ENCODE measurements around the gene DCT.
"Not testable (repeated sequence)": the region's sequence is repeated elsewhere in the genome, so short reads cannot be mapped to it uniquely, and the experiment has no call there.

Gene DCT

DNA sequence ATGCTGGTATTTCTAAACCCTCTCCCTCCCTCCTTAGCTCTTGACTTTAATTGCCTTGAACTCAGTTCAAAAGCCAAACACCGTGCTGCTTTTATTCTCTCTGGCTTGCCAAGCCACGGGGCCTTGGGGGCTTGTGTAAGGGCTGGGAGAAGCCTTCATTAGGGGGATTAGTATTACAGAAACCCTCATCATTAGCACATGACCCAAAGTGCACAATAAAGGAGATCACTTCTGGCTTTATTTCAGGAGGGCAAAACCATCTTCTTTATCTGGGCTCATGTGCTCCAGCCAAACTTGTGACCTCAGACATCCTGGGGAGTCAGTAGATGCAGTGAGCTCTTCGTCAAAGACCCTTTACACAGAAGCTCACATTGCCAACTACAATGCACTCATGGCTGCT is at the start of gene DCT:
DCT (minus strand) TSS at position 67 of the 400 bp plus-strand sequence. CDS start 427 bp downstream, outside the sequence.
- no peak for DNase-seq

DNA sequence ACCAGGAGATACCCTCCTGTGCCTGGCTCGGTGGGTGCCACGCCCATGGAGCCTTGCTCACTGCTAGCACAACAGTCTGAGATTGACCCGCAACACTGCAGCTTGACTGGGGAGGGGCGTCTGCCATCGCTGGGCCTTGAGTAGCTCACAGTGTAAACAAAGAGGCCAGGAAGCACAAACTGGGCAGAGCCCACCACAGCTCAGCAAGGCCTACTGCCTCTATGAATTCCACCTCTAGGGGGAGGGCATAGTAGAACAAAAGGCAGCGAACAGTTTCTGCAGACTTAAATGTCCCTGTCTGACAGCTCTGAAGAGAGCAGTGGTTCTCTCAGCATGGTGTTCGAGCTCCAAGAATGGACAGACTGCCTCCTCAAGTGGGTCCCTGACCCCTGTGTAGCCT is 47.5 kb upstream of the DCT start:
- DNase-seq: not testable (repeated sequence)

DNA sequence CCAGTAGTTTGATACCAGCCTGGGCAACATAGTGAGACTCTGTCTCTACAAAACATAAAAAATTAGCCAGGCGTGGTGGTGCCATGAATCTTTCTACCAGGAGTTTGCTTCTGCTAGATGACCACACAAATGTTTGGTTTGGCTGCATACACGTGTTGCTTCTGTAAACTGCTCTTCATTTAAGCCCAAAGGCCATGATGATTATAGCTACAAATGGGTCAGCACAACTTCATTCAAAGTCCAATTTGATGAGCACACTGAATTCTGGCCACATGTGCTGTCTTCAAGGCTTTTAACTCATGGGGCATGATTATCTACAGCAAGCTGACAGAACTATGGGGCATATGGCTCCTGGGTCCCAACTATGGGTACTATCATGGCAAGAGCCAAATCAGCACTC is 46.3 kb upstream of the DCT start:
- DNase-seq: no peak

DNA sequence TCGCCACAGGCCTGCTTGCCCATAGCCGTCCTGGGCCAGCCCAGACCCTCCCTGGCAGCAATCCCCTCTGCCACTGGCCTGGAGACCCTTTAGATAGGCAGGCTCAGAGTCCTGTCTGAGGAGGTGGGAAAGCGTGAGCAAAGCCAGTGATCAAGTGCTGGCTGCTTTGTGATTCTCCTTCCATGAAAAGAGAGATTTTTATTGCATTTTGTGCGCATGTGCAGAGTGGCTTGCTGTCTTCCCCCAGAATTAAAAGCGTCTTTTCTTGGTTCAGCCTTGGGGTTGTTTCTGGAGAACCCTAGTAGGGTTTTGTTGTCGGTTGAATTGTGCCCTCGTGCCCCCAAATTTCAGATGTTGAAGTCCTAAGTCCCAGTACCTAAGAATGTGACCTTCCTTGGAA is 44.9 kb upstream of the DCT start:
- DNase-seq: no peak

DNA sequence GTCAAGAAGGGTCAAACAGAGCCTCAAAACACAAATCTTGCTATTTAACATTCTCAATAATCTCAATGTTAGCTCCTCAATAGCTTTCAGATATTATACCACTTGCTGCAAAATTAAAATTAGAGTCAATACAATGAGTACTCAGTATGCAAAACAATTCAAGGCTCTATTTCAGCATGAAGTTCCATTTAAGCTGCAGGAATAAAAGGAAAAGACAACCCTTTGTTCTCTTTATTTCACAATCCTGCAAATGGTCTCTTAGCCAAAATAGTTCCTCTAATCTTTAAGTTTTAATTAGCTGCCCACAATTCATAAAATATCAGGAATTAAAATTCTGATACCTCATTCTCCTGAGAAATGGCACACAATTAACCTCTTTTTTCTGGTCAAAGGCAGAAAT is 40.5 kb upstream of the DCT start:
- no peak for DNase-seq

DNA sequence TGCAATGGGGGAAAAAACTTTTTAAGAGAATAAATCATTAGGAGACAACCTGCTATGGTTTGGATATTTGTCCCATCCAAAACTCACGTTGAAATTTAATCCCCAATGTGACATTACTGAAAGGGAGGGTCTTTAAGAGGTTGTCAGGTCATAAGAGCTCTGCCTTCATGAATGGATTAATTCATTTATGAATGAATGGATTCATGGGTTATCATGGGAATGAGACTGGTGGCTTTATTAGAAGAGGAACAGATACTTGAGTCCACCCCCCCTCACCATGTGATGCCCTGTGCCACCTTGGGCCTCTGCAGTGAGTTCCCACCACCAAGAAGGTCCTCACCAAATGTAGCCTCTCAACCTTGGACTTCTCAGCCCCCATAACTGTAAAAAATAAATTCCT is 37.0 kb upstream of the DCT start:
- no peak for DNase-seq

DNA sequence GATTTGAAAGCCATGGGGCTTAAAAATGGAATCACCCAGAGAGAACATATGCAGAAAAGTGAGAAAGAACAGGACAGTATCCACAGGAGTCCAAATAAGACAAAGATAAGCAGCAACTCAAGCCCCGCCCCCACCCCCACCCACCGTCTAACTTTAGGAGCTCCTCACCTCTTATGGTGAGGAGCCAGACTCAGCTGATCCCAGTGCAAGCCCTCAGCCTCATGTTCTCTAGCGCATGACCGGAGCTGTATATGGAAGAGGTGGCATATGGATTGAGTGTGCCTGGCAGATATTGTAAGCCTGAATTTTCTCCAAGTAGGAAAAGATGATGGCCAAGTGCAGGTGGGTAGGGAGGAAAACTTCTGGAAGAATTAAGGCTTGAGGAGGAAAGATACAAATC is 36.4 kb upstream of the DCT start:
- no peak for DNase-seq

DNA sequence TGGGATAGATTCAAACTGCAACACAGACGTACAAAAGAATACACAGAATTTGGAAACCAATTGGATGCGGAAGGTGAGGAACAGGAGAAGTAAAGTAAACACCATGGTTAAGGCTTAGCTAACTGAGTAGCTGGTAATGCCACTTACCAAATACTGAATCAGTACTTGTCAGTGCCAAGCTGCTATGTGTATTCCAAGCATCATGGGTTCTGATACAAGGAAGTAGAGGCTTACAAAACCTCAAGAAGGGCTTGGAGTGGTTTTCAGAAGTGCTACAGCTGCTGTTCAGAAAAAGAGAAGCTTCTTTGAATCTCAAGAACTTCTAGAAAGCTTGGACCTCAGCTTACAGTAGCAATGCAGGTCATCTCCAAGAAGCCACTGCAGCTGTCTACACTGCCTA is 35.9 kb upstream of the DCT start:
- DNase-seq: no peak

DNA sequence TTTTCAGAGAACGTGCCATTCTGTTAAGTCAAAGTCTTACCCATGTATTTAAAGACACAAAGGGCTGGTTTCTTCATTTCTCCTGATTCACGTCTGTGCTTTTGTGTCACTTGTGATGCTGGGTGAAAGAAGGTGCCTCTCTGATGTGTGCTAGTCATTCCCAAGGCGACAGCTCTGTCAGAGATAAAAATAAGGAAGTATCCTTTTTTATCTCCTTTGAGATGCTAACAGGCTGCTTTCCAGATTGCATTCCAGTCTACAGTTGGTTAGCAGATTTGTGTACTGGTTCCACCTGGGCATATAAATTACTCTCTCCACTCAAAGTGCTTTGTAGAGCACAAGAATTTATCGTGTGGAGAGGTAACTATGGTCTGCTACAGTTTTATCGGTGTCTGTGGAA is 33.5 kb upstream of the DCT start:
- no peak for DNase-seq

DNA sequence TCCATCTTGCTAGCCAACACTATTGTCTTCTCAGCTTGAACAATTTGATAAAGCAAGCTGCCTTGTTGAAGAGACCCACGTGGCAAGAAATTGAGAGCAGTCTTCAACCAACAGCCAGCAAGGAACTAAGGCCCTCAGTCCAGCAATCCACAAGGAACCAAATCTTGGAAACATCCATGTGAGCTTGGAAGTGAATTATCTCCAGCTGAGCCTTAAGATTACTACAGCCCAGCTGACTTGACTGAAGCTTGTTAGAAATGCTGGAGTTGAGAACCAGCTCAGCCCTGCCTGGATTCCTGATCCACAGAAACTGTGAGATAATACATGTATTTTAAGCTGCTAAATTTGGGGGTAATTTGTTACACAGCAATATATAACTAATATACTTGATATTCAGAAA is 26.2 kb upstream of the DCT start:
- DNase-seq: no peak

DNA sequence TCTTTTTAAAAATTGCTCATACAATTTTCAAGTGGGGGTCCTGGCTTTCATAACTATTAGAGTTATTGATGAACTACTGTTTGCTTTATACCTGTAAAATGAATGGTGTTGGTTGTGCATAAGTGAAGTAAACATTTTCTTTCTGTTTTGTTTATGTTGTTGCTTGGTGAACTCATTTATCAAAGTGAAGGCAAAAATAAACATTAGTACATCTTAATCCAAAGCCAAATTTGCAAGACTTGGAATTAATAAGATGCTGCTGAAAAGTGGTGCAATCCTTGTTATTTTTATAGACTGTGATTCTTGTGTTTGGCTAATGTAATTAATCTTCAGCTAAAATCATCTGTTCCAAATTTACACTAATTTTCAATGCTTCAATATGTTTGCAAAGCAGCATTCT is 24.4 kb upstream of the DCT start:
- DNase-seq: no peak

DNA sequence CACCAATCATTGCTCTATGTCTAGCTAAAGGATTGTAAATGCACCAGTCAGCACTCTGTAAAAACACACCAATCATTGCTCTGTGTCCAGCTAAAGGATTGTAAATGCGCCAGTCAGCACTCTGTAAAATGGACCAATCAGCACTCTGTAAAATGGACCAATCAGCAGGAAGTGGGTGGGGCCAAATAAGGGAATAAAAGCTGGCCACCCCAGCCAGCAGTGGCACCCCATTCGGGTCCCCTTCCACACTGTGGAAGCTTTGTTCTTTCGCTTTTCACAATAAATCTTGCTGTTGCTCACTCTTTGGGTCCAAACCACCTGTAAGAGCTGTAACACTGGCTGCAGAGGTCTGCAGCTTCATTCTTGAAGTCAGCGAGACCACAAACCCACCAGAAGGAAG is 19.3 kb upstream of the DCT start:
- not testable (repeated sequence) for DNase-seq

DNA sequence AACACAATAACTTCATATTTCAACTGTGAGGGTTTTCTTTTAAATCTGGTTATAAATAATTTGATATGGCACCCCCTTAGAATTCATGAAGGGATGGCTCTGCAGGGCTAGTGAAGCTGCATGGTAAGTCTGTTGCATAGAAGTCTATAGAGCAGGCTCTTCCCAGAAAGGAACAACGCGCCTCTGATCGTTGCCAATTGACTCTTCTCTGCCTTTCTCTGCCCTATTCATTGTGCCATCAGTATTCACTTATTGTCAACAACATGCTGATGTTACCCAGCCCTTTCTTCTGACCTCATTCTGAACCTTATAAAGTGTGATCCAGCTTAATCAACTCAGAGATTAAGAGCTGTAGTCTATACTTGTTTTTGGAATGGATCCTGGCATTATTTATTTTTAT is 16.3 kb upstream of the DCT start:
- DNase-seq: no peak

DNA sequence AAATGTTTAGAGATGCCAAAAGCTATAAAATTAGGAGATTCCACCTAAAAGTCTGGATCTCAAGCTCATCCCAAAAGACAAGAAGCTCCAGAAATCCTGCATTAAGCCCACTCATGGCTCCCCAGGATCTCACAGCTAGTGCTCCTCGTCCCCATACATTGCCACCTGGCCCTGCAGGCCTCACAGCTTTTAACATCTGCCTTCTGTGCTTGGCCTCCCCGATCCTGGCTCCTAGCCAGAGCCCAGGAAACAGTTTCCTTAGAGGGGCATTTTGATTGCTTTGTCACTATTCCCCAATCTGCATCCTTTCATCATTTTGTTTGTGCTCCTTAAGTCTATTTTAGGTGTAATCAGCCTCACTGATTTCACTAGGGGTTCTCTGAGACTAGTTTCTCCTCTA is 14.5 kb upstream of the DCT start:
- DNase-seq: no peak

DNA sequence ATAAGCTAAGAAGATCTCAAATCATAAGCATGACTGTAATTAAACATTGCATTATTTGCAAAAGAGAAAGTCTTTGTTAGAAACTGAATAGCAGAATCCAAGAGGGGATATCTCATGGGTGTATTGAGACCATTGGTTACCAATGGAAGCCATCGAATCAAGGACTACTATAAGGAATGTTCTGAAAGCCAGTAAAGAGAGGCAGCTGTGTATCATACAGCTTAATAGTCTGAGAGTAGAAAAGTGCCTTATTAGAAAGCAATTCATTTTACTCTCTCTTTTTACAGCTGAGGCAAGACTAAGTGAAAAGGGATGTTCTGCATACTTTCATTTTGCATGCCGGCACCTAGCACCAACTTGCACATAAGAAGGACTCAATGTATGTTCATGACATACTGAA is 7.6 kb upstream of the DCT start:
- DNase-seq: no peak

DNA sequence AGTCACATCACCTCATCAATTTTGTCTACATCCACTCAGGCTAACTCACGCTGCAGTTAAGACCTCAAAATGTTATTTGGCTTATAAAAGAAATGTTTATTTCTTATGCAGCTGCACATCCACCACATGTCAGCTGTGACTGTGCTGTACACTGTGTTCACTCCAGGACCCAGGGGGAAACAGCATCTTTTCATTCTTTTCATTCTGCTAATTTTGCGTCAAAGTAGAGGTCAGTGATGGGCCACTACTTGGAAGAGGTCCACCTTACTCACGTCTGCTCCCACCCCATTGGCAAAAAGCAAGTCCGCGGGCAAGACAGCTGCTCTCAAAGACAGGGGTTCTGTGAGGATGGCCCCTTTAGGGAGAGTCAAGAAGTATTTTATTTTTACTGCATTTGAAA is 4.5 kb upstream of the DCT start:
- DNase-seq: no peak

DNA sequence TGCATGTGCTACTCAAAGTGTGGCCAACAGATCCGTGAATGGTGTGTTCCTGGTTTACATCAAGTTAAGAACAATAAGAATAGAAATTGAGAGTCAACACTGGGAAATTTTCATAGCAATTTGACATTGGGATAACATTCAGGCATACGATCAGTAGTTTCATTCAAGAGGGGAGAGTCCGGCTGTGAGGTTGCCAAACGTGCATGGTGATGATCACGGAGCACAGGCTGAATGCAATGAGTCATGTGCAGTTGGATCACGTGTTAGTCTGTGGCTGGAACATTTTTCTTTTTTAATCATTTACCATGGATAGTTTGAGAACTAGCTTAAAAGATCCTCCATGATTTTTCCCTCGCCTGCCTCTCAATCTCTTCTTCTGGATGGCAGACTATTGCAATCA is 2.5 kb upstream of the DCT start:
- DNase-seq: no peak

DNA sequence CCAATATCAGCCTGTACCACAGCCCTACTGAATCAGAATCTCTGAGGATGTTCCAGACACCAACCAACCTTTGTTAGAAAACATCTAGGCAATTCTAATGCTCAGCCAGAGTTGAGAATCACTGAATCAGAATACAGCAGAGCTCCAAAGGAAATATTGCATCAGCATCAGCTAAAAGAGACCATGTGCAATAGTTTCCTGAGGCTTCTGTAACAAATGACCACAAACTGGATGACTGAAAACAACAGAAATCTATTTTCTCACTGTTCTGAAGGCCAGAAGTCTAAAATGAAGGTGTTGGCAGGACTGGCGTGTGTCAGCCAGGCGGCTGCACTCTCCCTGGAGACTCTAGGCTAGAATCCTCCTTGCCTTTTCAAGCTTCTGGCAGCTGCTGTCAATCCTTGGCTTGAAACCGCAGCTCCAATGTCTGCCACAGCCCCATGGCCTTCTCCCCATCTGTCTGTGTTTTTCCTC is 1.2 kb upstream of the DCT start:
- no peak for DNase-seq

DNA sequence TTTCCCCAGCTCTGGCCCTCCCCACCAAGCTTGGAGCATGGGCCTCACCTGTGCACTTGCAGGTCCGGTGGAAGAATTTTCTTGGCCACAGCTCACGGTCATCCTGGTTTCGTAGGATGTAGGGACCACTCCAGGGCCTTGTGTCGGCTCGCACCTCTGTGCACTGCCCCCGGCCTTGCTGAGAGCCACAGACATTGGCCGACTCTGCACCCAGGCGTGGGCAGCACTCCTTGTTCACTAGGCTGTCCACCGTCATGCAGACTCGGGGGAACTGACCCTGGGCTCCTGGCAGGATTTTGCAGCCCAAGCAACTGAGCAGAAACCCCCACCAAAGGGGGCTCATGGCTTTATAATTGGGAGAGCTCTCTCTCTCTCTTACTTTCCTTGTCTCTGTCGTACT is 569 bp downstream of the DCT start:
- no peak for DNase-seq

DNA sequence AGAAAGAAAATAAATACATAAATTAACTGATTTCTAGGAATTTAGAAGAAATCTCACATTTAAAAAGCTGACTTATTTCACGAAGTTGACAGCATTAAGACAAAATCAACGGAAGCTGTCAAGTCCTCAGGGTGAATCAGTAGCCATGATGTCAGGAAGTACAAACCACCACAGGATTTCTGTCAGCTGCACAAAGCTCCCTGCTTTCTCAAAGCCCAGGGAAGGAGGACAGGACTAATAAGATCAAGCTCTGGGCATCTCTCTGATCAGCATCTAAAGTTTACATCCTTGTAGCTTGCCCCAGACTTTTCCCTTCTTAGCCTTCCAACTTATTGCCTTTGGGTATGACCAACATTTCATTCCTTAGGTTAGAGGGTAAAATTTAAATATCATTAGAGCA is 9.4 kb downstream of the DCT start:
- DNase-seq: no peak

DNA sequence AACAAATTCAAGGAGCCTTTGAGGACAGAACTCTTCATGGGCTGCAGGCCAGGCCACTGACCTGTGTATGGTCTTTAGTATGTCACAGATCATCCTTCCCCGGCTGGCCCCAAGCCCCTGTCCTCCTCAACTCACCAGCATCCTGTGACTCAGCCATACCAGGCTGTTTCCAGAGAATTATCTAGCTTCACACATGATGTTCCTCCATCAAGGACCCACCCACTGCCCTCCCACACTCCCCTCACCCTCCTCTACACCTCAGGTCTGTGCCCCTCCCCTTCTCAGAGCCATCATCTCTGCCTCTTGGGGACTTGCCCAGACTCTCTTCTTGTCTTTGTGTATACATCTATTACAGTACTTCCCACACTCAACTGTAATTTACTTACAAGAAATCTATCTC is 14.7 kb downstream of the DCT start:
- no peak for DNase-seq

DNA sequence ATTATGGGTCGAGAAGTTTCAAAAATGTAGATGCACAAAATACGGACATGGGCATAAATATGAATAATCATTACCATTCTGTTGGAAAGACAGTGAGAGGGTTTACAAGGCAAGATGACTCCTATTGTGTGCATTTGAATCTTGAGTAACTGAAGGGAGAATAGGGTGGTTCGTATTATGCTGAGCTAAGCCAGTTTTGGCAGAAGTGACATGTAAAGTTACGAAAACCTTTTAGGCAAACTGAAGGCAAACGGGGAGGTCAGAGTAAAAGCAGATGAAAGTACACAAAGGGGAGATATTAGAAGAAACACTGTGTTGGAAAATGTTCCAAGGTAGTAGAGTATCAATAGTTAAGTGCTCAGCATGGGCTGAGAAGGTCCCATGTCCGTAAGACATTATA is 16.8 kb downstream of the DCT start:
- no peak for DNase-seq

DNA sequence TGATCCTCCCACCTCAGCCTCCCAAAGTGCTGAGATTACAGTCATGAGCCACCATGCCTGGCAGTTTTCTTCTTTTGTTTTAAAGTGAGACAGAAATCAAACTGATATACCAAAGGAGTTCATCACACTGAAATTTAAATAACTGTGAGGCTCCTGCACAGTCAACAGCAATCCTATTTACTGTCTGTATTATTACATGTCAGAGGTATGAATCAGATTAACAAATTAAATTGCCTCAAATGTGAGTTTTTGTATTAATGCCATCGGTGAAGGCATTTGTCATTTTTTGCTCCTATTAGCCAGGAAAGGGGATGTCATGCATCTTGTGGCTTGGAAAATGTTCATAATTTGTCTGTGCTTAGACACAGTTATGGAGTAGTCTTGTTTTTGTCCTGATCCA is 20.4 kb downstream of the DCT start:
- no peak for DNase-seq

DNA sequence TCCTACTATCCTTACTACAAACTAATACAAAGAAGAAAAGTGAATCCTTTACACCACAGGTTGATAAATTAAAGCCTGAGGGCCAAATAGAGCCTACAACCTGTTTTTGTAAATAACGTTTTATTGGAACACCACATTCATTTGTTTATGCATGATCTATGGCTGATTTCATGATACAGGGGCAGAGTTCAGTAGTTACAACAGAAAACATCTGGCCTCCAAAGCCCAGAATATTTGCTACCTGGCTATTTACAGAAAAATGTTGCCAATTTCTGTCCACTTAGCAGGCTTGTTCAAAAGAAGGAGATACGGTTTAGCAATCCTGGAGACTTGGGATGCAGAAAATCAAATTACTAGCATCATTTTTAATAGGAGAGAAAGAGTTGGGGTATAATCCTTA is 24.1 kb downstream of the DCT start:
- DNase-seq: no peak

DNA sequence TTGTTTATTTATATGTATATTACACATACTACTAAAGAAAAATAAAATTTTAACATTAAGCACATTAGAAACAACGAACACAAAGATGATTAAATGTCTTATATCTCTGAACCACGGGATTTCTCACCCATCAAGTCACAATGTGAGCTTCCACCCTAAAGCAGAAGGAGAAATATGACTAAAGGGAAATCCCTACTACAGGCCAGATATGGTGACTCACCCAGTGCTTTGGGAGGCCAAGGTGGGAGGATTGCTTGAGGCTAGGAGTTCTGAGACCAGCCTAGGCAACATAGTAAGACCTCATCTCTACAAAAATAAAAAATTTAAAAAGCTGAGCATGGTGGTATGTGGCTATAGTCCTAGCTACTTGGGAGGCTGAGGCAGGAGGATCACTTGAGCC is 24.6 kb downstream of the DCT start:
- no peak for DNase-seq

DNA sequence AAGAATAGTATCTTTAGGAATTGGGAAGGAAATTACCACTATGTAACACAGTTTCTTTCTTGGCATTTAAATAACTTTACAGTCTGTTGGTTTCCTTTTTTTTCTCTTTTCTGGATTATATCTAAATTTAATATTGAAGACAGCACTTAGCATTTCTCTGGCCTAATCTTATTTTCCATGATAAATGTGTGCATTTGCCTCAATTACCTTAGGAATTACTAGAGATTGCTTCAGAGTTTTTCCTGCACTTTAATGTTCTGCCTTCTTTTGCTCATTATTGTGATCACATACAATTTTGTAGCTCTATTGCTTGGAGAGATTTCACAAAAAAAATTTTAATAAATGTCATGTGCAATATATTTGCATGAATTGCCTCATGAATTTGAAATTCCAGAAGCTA is 25.1 kb downstream of the DCT start:
- DNase-seq: no peak

Measured in CD4-positive, alpha-beta T cell treated with Interleukin-21 for 1 hour (primary cell).